OCI-LY1 (cell line): ENCODE data around the gene DIP2C.

ENCODE experiments used
- EZH2 ChIP-seq: fragments of 200-600 bp; sonication (generic), shearing (Covaris generic); IDR thresholded peaks from 2 replicates; pipeline ENCODE4 v1.8.0; 2017; ENCODE audit warnings: borderline replicate concordance, mixed run types, mild to moderate bottlenecking, antibody characterized with exemption, low read length, moderate library complexity, mixed read lengths
- TF ChIP-seq, protein P1 (sequence below): fragments of 200-600 bp; sonication (generic), shearing (Covaris generic); IDR thresholded peaks from 2 replicates; pipeline ENCODE4 v1.5.1; 2017; ENCODE audit warnings: mild to moderate bottlenecking, antibody characterized with exemption, low read length, moderate library complexity, mixed read lengths

DNA sequence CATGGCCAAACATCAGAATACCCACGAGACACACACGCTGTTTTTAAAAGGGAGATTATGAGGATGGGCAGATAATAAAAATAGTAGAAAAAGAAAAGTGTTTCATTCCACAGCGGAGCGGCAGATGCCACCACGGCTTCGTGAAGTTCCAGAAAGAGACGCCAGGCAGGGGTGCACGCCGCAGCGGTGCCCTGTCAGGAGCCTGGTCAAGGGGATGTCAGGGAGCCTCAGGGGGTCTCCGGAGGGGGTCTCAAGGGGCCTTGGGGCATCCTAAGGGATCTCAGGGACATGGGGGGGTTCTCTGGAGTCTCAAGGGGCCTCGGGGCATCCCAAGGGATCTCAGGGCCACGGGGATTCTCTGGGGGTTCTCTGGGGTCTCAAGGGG is 300.8 kb downstream of the DIP2C start:
- TF ChIP-seq, protein P1, sequence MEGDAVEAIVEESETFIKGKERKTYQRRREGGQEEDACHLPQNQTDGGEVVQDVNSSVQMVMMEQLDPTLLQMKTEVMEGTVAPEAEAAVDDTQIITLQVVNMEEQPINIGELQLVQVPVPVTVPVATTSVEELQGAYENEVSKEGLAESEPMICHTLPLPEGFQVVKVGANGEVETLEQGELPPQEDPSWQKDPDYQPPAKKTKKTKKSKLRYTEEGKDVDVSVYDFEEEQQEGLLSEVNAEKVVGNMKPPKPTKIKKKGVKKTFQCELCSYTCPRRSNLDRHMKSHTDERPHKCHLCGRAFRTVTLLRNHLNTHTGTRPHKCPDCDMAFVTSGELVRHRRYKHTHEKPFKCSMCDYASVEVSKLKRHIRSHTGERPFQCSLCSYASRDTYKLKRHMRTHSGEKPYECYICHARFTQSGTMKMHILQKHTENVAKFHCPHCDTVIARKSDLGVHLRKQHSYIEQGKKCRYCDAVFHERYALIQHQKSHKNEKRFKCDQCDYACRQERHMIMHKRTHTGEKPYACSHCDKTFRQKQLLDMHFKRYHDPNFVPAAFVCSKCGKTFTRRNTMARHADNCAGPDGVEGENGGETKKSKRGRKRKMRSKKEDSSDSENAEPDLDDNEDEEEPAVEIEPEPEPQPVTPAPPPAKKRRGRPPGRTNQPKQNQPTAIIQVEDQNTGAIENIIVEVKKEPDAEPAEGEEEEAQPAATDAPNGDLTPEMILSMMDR = no peak
- TF ChIP-seq EZH2 = no peak
